PC-9 (cell line): ENCODE results near the gene AUTS2. TPM values are rescaled to one million over a fixed set of nuclear protein-coding genes. Genes with fewer than 3 reads are reported as not detected.

Experiments used
- BruUV-seq: library from RNA; stranded (reverse); fragments of 400-500 nt; replicated peaks from 2 replicates; lab custom pipeline; 2021; lab: Mats Ljungman, UMichigan
- CTCF ChIA-PET: fragments of 300-600 bp; sonication (Branson Sonifier 250); formaldehyde crosslinking; loops from one replicate; lab custom pipeline; 2022; ENCODE audit warnings: antibody characterized with exemption; lab: Charles Lee
- POLR2A ChIA-PET: fragments of 300-600 bp; sonication (Branson Sonifier 250); formaldehyde crosslinking; loops from one replicate; lab custom pipeline; 2022; ENCODE audit warnings: antibody characterized with exemption; ENCODE audit not compliant: unreplicated experiment; lab: Charles Lee
- DNase-seq, 2 experiments: peaks; one replicate each; pipeline versions ENCODE4 v3.0.0 to v3.0.0-alpha.2; 2015 to 2022; ENCODE audit warnings: mixed read lengths in 1 of 2
- H2AFZ ChIP-seq: fragments of 200-600 bp; sonication (generic); 2 replicates; pipeline ENCODE4 v1.8.1; 2017; ENCODE audit warnings: antibody characterized with exemption
- H3F3A ChIP-seq: fragments of 200-600 bp; sonication (generic); 2 replicates; pipeline ENCODE4 v1.8.1; 2017; ENCODE audit warnings: antibody characterized with exemption, mild to moderate bottlenecking, low read depth; ENCODE audit not compliant: insufficient read depth
- H3K27ac ChIP-seq: fragments of 200-600 bp; sonication (generic); 2 replicates; pipeline ENCODE4 v1.6.1; 2016; ENCODE audit warnings: mixed run types
- H3K27me3 ChIP-seq: fragments of 200-600 bp; sonication (generic); 2 replicates; pipeline ENCODE4 v1.6.1; 2016; ENCODE audit warnings: low read depth, mixed run types; ENCODE audit not compliant: insufficient read depth
- H3K36me3 ChIP-seq: fragments of 200-600 bp; sonication (generic); 2 replicates; pipeline ENCODE4 v1.6.1; 2016; ENCODE audit warnings: low read depth, mixed run types
- H3K4me1 ChIP-seq: fragments of 200-600 bp; sonication (generic); replicated peaks from 2 replicates; pipeline ENCODE4 v1.6.1; 2016; ENCODE audit warnings: mixed run types; ENCODE audit not compliant: insufficient read depth
- H3K4me2 ChIP-seq: fragments of 200-600 bp; sonication (generic); 2 replicates; pipeline ENCODE4 v1.6.1; 2017; ENCODE audit warnings: mixed run types
- H3K4me3 ChIP-seq: fragments of 200-600 bp; sonication (generic); 2 replicates; pipeline ENCODE4 v1.6.1; 2016; ENCODE audit warnings: mixed run types
- H3K79me2 ChIP-seq: fragments of 200-600 bp; sonication (generic); 2 replicates; pipeline ENCODE4 v1.6.1; 2017; ENCODE audit warnings: low read depth, mixed run types
- H3K9me2 ChIP-seq: fragments of 200-600 bp; sonication (generic); 2 replicates; pipeline ENCODE4 v1.8.1; 2017; ENCODE audit warnings: mild to moderate bottlenecking; ENCODE audit not compliant: insufficient read depth
- H3K9me3 ChIP-seq: fragments of 200-600 bp; sonication (generic); 2 replicates; pipeline ENCODE4 v1.8.1; 2016; ENCODE audit warnings: low read depth; ENCODE audit not compliant: insufficient read depth
- H4K20me1 ChIP-seq: fragments of 200-600 bp; sonication (generic); 2 replicates; pipeline ENCODE4 v1.8.1; 2017; ENCODE audit not compliant: insufficient read depth
- EZH2 ChIP-seq: fragments of 200-600 bp; sonication (generic); IDR thresholded peaks from 2 replicates; pipeline ENCODE4 v1.8.0; 2017; ENCODE audit warnings: antibody characterized with exemption, low read depth
- intact Hi-C: fragments of 100-400 bp; cut with micrococcal nuclease; formaldehyde crosslinking; loops from one replicate; pipeline ENCODE4 v1.10.0; 2022; ENCODE audit not compliant: unreplicated experiment
- total RNA-seq: library from RNA; stranded (reverse); gene quantifications from 2 replicates; pipeline ENCODE4 v1.2.3, GENCODE V29; 2021
- TF ChIP-seq, protein P1 (sequence below): fragments of 200-600 bp; sonication (generic); conservative IDR thresholded peaks from 2 replicates; pipeline ENCODE4 v1.6.1; 2017; ENCODE audit warnings: mixed run types, antibody characterized with exemption, mild to moderate bottlenecking, moderate library complexity

The AUTS2 gene
- total RNA-seq, 1 experiment from 2014 or later: not detected

DNA sequence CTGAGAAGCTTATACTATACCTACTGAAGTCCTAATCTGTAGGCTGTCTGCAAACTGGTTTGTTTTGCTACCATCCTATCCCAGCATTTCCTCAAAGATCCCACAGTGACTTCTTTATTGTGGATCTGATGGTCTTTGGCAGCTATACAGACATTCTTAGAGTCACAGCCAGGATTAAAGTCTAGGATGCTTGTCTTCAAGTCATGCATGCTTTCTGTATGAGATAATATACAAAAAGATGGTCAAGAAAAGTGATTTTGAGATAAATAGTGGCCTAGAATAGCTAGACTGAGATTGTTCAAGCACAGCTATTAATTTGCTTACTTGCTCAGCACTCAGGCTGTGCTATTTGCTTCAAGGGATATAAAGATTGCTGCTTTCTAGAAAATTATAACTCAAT lies 454.4 kb downstream of the AUTS2 start:
- no peaks in the 10 kb centered on the region for H3K79me2 ChIP-seq
- peaks cover 3% of the 10 kb centered on the region; the same call in 1 of the 2 replicates for H4K20me1 ChIP-seq
- no peaks in the 10 kb centered on the region for H3K27me3 ChIP-seq
- no peak for TF ChIP-seq EZH2
- TF ChIP-seq, protein P1, sequence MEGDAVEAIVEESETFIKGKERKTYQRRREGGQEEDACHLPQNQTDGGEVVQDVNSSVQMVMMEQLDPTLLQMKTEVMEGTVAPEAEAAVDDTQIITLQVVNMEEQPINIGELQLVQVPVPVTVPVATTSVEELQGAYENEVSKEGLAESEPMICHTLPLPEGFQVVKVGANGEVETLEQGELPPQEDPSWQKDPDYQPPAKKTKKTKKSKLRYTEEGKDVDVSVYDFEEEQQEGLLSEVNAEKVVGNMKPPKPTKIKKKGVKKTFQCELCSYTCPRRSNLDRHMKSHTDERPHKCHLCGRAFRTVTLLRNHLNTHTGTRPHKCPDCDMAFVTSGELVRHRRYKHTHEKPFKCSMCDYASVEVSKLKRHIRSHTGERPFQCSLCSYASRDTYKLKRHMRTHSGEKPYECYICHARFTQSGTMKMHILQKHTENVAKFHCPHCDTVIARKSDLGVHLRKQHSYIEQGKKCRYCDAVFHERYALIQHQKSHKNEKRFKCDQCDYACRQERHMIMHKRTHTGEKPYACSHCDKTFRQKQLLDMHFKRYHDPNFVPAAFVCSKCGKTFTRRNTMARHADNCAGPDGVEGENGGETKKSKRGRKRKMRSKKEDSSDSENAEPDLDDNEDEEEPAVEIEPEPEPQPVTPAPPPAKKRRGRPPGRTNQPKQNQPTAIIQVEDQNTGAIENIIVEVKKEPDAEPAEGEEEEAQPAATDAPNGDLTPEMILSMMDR: no peak
- H3K4me2 ChIP-seq: no peak overlapping the region
- no peaks in the 10 kb centered on the region for H3K4me1 ChIP-seq
- ChIA-PET POLR2A (no interaction called here), CTCF (no interaction called here)
- no peaks in the 10 kb centered on the region for H3K9me3 ChIP-seq
- no peak overlapping the region for H3K4me3 ChIP-seq
- no peaks in the 10 kb centered on the region for H3K36me3 ChIP-seq
- H3K9me2 ChIP-seq: no peaks in the 10 kb centered on the region
- intact Hi-C loops: no loop called here
- no peak overlapping the region for H3K27ac ChIP-seq
- no peaks in the 10 kb centered on the region for H3F3A ChIP-seq
- no TSS peak for BruUV-seq
- no peak overlapping the region for H2AFZ ChIP-seq
- no peak for DNase-seq

DNA sequence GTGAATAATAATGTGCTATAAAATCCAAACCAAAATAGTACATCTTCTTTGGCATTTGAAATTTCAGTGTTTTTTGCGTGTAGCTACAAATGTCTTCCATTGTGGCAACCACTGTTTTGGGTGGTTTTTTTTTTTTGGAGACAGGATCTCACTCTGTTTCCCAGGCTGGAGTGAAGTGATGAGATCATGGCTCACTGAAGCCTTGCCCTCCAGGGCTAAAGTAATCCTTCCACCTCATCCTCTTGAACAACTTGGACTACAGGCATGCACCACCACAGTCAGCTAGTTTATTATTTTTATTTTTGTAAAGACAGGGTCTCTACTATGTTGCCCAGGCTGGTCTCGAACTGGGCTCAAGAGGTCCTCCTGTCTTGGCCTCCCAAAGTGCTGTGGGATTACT lies 455.1 kb downstream of the AUTS2 start:
- H3F3A ChIP-seq: no peaks in the 10 kb centered on the region
- H3K9me3 ChIP-seq: no peaks in the 10 kb centered on the region
- no peaks in the 10 kb centered on the region for H3K27me3 ChIP-seq
- peaks cover 3% of the 10 kb centered on the region; the same call in 1 of the 2 replicates for H4K20me1 ChIP-seq
- CTCF ChIA-PET: no interaction called here
- no peak for TF ChIP-seq EZH2
- TF ChIP-seq, protein P1: no peak
- no peaks in the 10 kb centered on the region for H3K9me2 ChIP-seq
- no peak for DNase-seq
- H3K4me3 ChIP-seq: no peak overlapping the region
- no peaks in the 10 kb centered on the region for H3K4me1 ChIP-seq
- intact Hi-C loops: no loop called here
- no peak overlapping the region for H3K4me2 ChIP-seq
- H3K27ac ChIP-seq: no peak overlapping the region
- H3K36me3 ChIP-seq: no peaks in the 10 kb centered on the region
- no peak overlapping the region for H2AFZ ChIP-seq
- no TSS peak for BruUV-seq
- POLR2A ChIA-PET: no interaction called here
- H3K79me2 ChIP-seq: no peaks in the 10 kb centered on the region

GRCh38 chr7:70053989-70054388 lies 455.7 kb downstream of the AUTS2 start:
- no peaks in the 10 kb centered on the region for H3K27me3 ChIP-seq
- no peak for DNase-seq
- no peak overlapping the region for H2AFZ ChIP-seq
- POLR2A ChIA-PET: no interaction called here
- no peaks in the 10 kb centered on the region for H3K9me2 ChIP-seq
- H3K4me1 ChIP-seq: no peaks in the 10 kb centered on the region
- intact Hi-C loops: no loop called here
- CTCF ChIA-PET: no interaction called here
- H3F3A ChIP-seq: no peaks in the 10 kb centered on the region
- TF ChIP-seq, protein P1: no peak
- TF ChIP-seq EZH2: no peak
- no peaks in the 10 kb centered on the region for H3K36me3 ChIP-seq
- H3K4me3 ChIP-seq: no peak overlapping the region
- H3K4me2 ChIP-seq: no peak overlapping the region
- H3K9me3 ChIP-seq: no peaks in the 10 kb centered on the region
- H3K79me2 ChIP-seq: no peaks in the 10 kb centered on the region
- no peak overlapping the region for H3K27ac ChIP-seq
- BruUV-seq: no TSS peak
- peaks cover 3% of the 10 kb centered on the region; the same call in 1 of the 2 replicates for H4K20me1 ChIP-seq
